Activated naive CD8-positive, alpha-beta T cell (primary cell): ENCODE data around the gene SLX4.
"Not testable (repeated sequence)": the region's sequence is repeated elsewhere in the genome, so short reads cannot be mapped to it uniquely, and the experiment has no call there.

Source experiments
- H3K27ac Mint-ChIP-seq: one replicate; pipeline ENCODE4 v1.8.0; 2021; ENCODE audit warnings: mixed read lengths
- H3K27me3 Mint-ChIP-seq: one replicate; pipeline ENCODE4 v1.8.0; 2021; ENCODE audit warnings: mixed read lengths
- H3K36me3 Mint-ChIP-seq: one replicate; pipeline ENCODE4 v1.8.0; 2021; ENCODE audit warnings: mixed read lengths
- H3K4me1 Mint-ChIP-seq: one replicate; pipeline ENCODE4 v1.8.0; 2021; ENCODE audit warnings: low read depth, mixed read lengths
- H3K4me3 Mint-ChIP-seq: one replicate; pipeline ENCODE4 v1.8.0; 2021; ENCODE audit warnings: mild to moderate bottlenecking, mixed read lengths
- H3K9me3 Mint-ChIP-seq: one replicate; pipeline ENCODE4 v1.8.0; 2021; ENCODE audit warnings: low read depth, mixed read lengths

The SLX4 gene

GRCh38 chr16:3611146-3611975 lies at the start of gene SLX4:
Gene SLX4, minus strand, starts transcription at chr16:3611606. Its CDS starts 2,642 bp downstream, at chr16:3608964.
- H3K4me1 Mint-ChIP-seq, result peaks cover 54% of the 10 kb centered on the region
- H3K27me3 Mint-ChIP-seq, result no peaks in the 10 kb centered on the region
- H3K4me3 Mint-ChIP-seq, result peak within 1 kb of the TSS; percentile 99
- H3K27ac Mint-ChIP-seq, result peak within 1 kb of the TSS; percentile 96
- no peaks in the 10 kb centered on the region for H3K9me3 Mint-ChIP-seq
- H3K36me3 Mint-ChIP-seq, result peaks cover 2% of the 10 kb centered on the region

- Mint-ChIP-seq H3K4me3 (no peak overlapping the region), H3K27me3 (no peaks in the 10 kb centered on the region), H3K36me3 (peaks cover 6% of the 10 kb centered on the region), H3K4me1 (peaks cover 9% of the 10 kb centered on the region), H3K27ac (peak overlapping the region; percentile 73), H3K9me3 (no peaks in the 10 kb centered on the region)
Measured at GRCh38 chr16:3659251-3659650, 47.8 kb upstream of the SLX4 start.

GRCh38 chr16:3656491-3657468 lies 45.4 kb upstream of the SLX4 start:
- peaks cover 6% of the 10 kb centered on the region for H3K36me3 Mint-ChIP-seq
- H3K4me1 Mint-ChIP-seq, result peaks cover 9% of the 10 kb centered on the region
- no peaks in the 10 kb centered on the region for H3K27me3 Mint-ChIP-seq
- H3K4me3 Mint-ChIP-seq, result no peak overlapping the region
- peak overlapping the region; percentile 51 for H3K27ac Mint-ChIP-seq
- no peaks in the 10 kb centered on the region for H3K9me3 Mint-ChIP-seq

GRCh38 chr16:3656160-3656490 lies 44.7 kb upstream of the SLX4 start:
- H3K9me3 Mint-ChIP-seq, H3K4me3 Mint-ChIP-seq, H3K27ac Mint-ChIP-seq, H3K27me3 Mint-ChIP-seq, H3K36me3 Mint-ChIP-seq, H3K4me1 Mint-ChIP-seq: not testable (repeated sequence)

GRCh38 chr16:3655396-3656159 lies 44.2 kb upstream of the SLX4 start:
- Mint-ChIP-seq H3K27me3 (no peaks in the 10 kb centered on the region), H3K27ac (no peak overlapping the region), H3K9me3 (no peaks in the 10 kb centered on the region), H3K4me1 (peaks cover 9% of the 10 kb centered on the region), H3K36me3 (peaks cover 3% of the 10 kb centered on the region), H3K4me3 (no peak overlapping the region)

- no peak overlapping the region for H3K4me3 Mint-ChIP-seq
Measured at GRCh38 chr16:3655030-3655395, 43.6 kb upstream of the SLX4 start.

GRCh38 chr16:3654249-3654991 lies 43.0 kb upstream of the SLX4 start, which contains the start of gene DNASE1:
Gene DNASE1, plus strand, starts transcription at chr16:3654691. Its CDS starts 683 bp downstream, at chr16:3655374.
- Mint-ChIP-seq H3K36me3 (peaks cover 3% of the 10 kb centered on the region), H3K4me3 (no peak within 1 kb of the TSS), H3K27me3 (no peaks in the 10 kb centered on the region), H3K27ac (peak within 1 kb of the TSS; percentile 46), H3K9me3 (no peaks in the 10 kb centered on the region), H3K4me1 (peaks cover 9% of the 10 kb centered on the region)

More at GRCh38 chr16:3655030-3655395, 43.6 kb upstream of the SLX4 start:
- Mint-ChIP-seq H3K27me3 (no peaks in the 10 kb centered on the region), H3K27ac (no peak overlapping the region), H3K36me3 (peaks cover 3% of the 10 kb centered on the region), H3K9me3 (no peaks in the 10 kb centered on the region), H3K4me1 (peaks cover 9% of the 10 kb centered on the region)

GRCh38 chr16:3652373-3653195 lies 41.2 kb upstream of the SLX4 start:
- Mint-ChIP-seq H3K27ac (no peak overlapping the region), H3K4me1 (peaks cover 7% of the 10 kb centered on the region), H3K27me3 (no peaks in the 10 kb centered on the region), H3K36me3 (peaks cover 3% of the 10 kb centered on the region), H3K9me3 (no peaks in the 10 kb centered on the region), H3K4me3 (no peak overlapping the region)

- no peak overlapping the region for H3K27ac Mint-ChIP-seq
Measured at GRCh38 chr16:3651461-3652372, 40.3 kb upstream of the SLX4 start.

GRCh38 chr16:3650631-3651265 lies 39.3 kb upstream of the SLX4 start:
- no peaks in the 10 kb centered on the region for H3K4me1 Mint-ChIP-seq
- no peak overlapping the region for H3K4me3 Mint-ChIP-seq
- peaks cover 3% of the 10 kb centered on the region for H3K36me3 Mint-ChIP-seq
- no peaks in the 10 kb centered on the region for H3K27me3 Mint-ChIP-seq
- H3K9me3 Mint-ChIP-seq, result no peaks in the 10 kb centered on the region
- no peak overlapping the region for H3K27ac Mint-ChIP-seq

More at GRCh38 chr16:3651461-3652372, 40.3 kb upstream of the SLX4 start:
- Mint-ChIP-seq H3K9me3 (no peaks in the 10 kb centered on the region), H3K36me3 (no peaks in the 10 kb centered on the region), H3K27me3 (no peaks in the 10 kb centered on the region), H3K4me3 (no peak overlapping the region), H3K4me1 (no peaks in the 10 kb centered on the region)

- peaks cover 3% of the 10 kb centered on the region for H3K36me3 Mint-ChIP-seq
- no peak overlapping the region for H3K4me3 Mint-ChIP-seq
- H3K27me3 Mint-ChIP-seq, result no peaks in the 10 kb centered on the region
- H3K4me1 Mint-ChIP-seq, result no peaks in the 10 kb centered on the region
- no peaks in the 10 kb centered on the region for H3K9me3 Mint-ChIP-seq
- no peak overlapping the region for H3K27ac Mint-ChIP-seq
Measured at GRCh38 chr16:3646348-3646920, 35.0 kb upstream of the SLX4 start.
